SK-N-MC (cell line): Measurements from ENCODE around the gene NRDE2.

Source experiments
- EZH2 ChIP-seq: fragments of 200-600 bp; sonication (generic); IDR thresholded peaks from one replicate; pipeline ENCODE4 v1.6.1; 2017; ENCODE audit warnings: antibody characterized with exemption
- POLR2AphosphoS5 ChIP-seq: IDR thresholded peaks from 2 replicates; pipeline ENCODE4 v1.6.1; 2012; ENCODE audit warnings: mild to moderate bottlenecking, low read depth, low read length, borderline replicate concordance

- no peak for TF ChIP-seq POLR2AphosphoS5
- no peak for TF ChIP-seq EZH2
Observed at GRCh38 chr14:90375934-90376333, 44.2 kb upstream of the NRDE2 start.
